Measurements from ENCODE around the gene MLLT10. TPM values are rescaled to one million over a fixed set of nuclear protein-coding genes. Genes with fewer than 3 reads are reported as not detected.

MLLT10 gene
- total and polyA plus RNA-seq, 2 donors (not counting 3 experiments of a cell fraction or from before 2014, with no cell fraction given), result 35.4 to 54.0 TPM

DNA sequence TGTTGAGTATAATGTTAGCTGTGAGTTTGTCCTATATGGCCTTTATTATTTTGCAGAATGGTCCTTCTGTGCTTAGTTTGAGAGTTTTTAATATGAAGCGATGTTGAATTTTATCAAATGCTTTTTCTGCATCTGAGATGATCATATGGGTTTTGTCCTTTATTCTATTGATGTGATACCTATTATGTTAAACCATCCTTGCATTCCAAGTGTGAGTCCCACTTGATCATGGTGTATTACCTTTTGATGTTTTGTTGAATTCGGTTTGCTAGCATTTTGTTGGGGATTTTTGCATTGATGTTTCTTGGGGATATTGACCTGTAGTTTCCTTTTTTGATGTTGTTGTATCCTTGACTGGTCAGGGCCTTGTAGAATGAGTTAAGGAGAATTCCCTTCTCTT, 166.4 kb downstream of the MLLT10 start:
- H2AFZ ChIP-seq (ENCODE audit: low read depth, low read length), result no peak overlapping the region
- intact Hi-C loops (cut with micrococcal nuclease), result no loop called here
- H3K4me2 ChIP-seq (ENCODE audit: insufficient read depth, low read length), result no peak overlapping the region
- no peaks in the 10 kb centered on the region for H3K27me3 ChIP-seq (ENCODE audit: control insufficient read depth in 2 of 2, insufficient read depth in 2 of 2, low read length in 2 of 2)
- TF ChIP-seq POLR2AphosphoS5 (IDR thresholded peaks at IDR 0.05; ENCODE audit: insufficient read depth, low read depth, low read length), result no peak
- no peak for TF ChIP-seq POLR2A (IDR thresholded peaks at IDR 0.05; ENCODE audit: low read depth, low read length)
- no peak for TF ChIP-seq MYC (IDR thresholded peaks at IDR 0.05; ENCODE audit: low read depth, low read length)
- TF ChIP-seq JUN (IDR thresholded peaks at IDR 0.05; ENCODE audit: borderline replicate concordance, insufficient read depth, insufficient read length, low read depth), result no peak
- no peak for TF ChIP-seq FOS (IDR thresholded peaks at IDR 0.05; ENCODE audit: borderline replicate concordance, insufficient read depth, low read length)
- TF ChIP-seq, protein P1, sequence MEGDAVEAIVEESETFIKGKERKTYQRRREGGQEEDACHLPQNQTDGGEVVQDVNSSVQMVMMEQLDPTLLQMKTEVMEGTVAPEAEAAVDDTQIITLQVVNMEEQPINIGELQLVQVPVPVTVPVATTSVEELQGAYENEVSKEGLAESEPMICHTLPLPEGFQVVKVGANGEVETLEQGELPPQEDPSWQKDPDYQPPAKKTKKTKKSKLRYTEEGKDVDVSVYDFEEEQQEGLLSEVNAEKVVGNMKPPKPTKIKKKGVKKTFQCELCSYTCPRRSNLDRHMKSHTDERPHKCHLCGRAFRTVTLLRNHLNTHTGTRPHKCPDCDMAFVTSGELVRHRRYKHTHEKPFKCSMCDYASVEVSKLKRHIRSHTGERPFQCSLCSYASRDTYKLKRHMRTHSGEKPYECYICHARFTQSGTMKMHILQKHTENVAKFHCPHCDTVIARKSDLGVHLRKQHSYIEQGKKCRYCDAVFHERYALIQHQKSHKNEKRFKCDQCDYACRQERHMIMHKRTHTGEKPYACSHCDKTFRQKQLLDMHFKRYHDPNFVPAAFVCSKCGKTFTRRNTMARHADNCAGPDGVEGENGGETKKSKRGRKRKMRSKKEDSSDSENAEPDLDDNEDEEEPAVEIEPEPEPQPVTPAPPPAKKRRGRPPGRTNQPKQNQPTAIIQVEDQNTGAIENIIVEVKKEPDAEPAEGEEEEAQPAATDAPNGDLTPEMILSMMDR (IDR thresholded peaks at IDR 0.05; ENCODE audit: extremely low read depth in 1 of 2, insufficient read depth in 1 of 2, low read depth in 1 of 2, low read length in 2 of 2), result no peak
- no peak for TF ChIP-seq GATA2 (IDR thresholded peaks at IDR 0.05; ENCODE audit: insufficient read depth, insufficient read length, low read depth, low read length)
- no peak for TF ChIP-seq EZH2 (IDR thresholded peaks at IDR 0.05; ENCODE audit: borderline replicate concordance, low read depth, low read length, severe bottlenecking)
- TF ChIP-seq, protein P2, sequence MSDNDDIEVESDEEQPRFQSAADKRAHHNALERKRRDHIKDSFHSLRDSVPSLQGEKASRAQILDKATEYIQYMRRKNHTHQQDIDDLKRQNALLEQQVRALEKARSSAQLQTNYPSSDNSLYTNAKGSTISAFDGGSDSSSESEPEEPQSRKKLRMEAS (IDR thresholded peaks at IDR 0.05; ENCODE audit: insufficient read depth, insufficient read length), result no peak
- H3K4me3 ChIP-seq (replicated peaks in 1 of 3; ENCODE audit: insufficient read depth in 1 of 3, low read depth in 1 of 3, low read length in 3 of 3), result no peak overlapping the region
- DNase-seq (ENCODE audit: low read depth, low spot score) (no peak), FAIRE-seq (no peak)
- POLR2A ChIA-PET, result interaction anchor here (0.7 kb wide), 1 partner anchor 128 kb away, joined by 4 read pairs; no protein-coding TSS in a partner anchor
- dilution Hi-C loops (cut with MboI; ENCODE audit: extremely low pct_ligation_motif_present, low sequenced_read_pairs), result no loop called here
- no peaks in the 10 kb centered on the region for H4K20me1 ChIP-seq (replicated peaks; ENCODE audit: control insufficient read depth, extremely low read depth, insufficient read depth, low read length)
- no peak overlapping the region for H3K27ac ChIP-seq (ENCODE audit: insufficient read depth, low read depth, low read length)
- CTCF ChIA-PET, result no interaction called here
- no peaks in the 10 kb centered on the region for H3K9me3 ChIP-seq (replicated peaks; ENCODE audit: control insufficient read depth, insufficient read depth, low read length)
- no peak overlapping the region for H3K9ac ChIP-seq (replicated peaks; ENCODE audit: extremely low read depth, insufficient read depth, low read length)
- H3K36me3 ChIP-seq (ENCODE audit: control insufficient read depth in 2 of 2, extremely low read depth in 1 of 2, insufficient read depth in 2 of 2, low read length in 2 of 2), result peaks cover 0 to 3% of the 10 kb centered on the region in 2 experiments
- peaks cover 45% of the 10 kb centered on the region for H3K79me2 ChIP-seq (ENCODE audit: control insufficient read depth, insufficient read depth, low read length)
- H3K9me1 ChIP-seq (replicated peaks; ENCODE audit: control insufficient read depth, extremely low read depth, insufficient read depth, low read length), result no peaks in the 10 kb centered on the region
- BruUV-seq (replicated peaks), result no TSS peak
- no peaks in the 10 kb centered on the region for H3K4me1 ChIP-seq (ENCODE audit: control insufficient read depth, extremely low read depth, insufficient read depth, low read length)

Measured in endothelial cell of umbilical vein (primary cell).